ENCODE measurements around the gene SORBS1.

Gene SORBS1

GRCh38 chr10:95440756-95441546 is 120.2 kb downstream of the SORBS1 start:
- DNase-seq, result no peak

DNA sequence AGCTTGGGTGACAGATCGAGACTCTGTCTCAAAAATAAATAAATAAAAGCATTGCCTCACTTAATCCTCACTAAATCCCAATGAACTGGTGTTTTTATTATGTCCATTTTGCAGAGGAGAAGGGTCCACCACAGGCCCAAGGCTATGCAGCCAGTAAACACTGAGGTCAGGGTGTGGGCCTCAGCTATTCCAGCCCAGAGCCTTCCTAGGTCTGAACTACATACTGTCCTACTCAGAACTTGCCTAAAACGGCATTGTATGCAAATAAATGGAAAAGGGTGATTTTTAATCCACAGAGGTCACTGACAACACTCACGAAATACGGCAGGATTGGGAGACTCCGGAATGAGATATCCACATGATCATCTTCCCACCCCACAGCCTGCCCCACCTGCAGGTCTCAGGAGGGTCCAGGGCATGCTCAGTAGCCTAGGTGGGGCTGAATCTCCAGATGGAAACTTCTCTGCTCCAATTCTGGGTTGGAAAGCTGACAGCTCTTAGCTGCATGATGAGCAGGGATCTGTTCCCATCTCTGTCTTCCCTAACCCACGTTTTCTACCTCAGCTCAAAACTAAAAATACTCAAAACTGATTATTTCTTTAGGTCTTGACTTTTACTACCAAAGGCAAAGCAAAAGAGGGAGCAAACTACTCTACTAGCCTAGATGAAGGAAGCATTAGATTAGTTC is 121.0 kb downstream of the SORBS1 start:
- DNase-seq, result no peak

GRCh38 chr10:95438781-95439180 is 122.4 kb downstream of the SORBS1 start:
- DNase-seq, result no peak

- DNase-seq, result no peak
Observed at GRCh38 chr10:95437669-95438068, 123.5 kb downstream of the SORBS1 start.

DNA sequence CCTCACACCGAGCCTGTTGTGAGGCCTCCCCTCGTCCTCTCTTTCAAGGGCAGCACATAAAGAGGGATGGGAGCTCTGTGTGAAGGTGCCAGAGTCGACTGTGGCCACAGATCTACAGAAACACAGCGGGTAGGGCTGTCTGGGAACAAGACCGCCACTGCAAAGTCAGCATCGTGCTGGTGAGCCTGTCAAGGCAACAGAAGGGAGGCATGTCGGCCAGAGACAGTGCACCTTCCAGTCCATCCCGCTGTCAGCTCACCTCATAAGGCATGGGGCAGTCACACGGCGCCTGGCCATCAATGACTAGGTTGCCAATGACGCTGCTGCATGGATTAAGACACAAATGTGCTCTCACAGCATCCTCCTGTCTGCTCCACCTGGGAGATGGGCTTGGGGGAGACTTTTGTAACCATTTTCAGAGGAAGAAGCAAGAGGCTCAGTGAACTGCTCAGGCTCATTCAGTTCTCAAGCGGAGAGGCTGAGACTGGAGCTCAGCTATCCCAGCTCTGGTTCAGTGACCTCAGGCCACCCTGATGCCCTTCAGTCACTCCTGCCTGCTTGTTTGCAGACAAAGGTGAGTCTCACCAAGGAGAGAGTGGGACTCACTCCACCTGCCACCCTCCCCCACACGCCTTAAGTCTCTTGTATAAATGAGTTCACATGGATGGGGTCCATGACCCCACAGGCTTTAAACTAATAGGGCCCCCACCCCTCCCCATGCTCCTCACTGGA is 125.5 kb downstream of the SORBS1 start:
- no peak for DNase-seq

- no peak for DNase-seq
Observed at GRCh38 chr10:95434583-95434982, 126.6 kb downstream of the SORBS1 start.

GRCh38 chr10:95431900-95432342 is 129.2 kb downstream of the SORBS1 start:
- no peak for DNase-seq

DNA sequence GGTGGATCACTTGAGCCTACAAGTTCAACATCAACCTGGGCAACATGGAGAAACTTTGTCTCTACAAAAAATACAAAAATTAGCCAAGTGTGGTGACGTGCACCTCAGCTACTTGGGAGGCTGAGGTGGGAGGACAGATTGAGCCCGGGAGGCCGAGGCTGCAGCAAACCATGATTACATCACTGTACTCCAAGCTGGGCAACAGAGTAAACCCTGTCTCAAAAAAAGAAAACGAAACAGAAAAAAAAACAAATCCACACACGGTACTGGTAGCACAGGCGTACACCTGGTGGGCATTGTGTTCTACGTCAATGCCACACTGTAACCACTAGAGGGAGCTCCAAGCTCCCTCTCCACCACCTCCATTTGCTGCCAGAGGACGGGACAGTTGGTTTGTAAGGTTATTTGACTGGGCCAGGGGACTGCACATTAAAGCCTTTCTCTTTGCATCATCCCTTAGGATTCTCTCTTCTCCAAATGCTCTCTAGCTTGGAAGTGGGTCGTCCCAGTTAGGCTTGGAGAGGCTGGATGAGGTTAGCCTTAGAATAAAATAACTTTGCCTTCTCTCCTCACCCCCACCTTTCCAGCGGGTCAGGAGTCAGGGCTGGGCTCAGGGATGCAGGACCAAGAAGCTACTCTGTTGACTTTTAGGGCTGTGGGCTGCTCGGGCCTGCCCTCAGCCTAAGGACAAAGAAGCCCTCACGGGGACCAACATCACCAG is 130.8 kb downstream of the SORBS1 start:
- peak in 22 of 51 donors; percentile 13 to 55 (median 36) for DNase-seq

DNA sequence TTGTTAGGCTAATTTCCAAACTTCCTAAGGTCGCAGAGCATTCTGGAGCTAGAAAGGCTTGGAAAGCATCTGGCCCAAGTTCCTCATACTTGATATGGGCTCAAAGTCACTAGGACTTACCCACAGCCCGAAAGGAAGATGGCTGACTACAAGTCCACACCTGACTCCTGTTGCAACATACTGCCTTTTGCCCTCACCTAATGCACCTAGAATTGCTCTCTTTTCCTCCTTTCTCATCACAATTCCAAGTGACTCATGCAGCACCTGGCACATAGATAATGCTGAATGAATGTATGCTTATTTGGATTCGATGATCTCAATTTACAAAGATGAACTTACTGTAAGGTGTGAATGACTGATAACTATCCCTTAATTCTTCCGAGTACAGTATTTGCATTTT is 131.5 kb downstream of the SORBS1 start:
- DNase-seq, result no peak

GRCh38 chr10:95428701-95429100 is 132.5 kb downstream of the SORBS1 start:
- peak in 1 of 51 donors; percentile 14 for DNase-seq

DNA sequence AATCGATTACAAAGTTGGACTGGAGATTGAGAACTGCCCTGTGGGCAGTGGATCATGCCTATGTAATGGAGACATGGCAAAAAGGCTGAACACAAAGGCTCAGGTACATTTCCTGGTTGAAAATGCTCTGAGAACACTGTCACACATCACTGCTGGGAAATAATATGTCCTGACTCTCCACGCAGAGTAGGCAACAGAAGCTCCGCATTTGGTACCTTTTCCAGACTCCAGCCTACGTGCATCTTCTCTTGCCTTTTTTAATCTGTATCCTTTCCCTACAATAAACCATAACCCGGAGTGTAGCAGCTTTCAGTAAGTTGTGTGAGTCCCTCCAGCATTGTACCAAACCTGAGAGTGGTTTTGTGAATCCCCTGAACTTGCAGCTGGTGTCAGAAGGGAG is 134.7 kb downstream of the SORBS1 start:
- DNase-seq, result no peak

GRCh38 chr10:95425592-95426465 is 135.3 kb downstream of the SORBS1 start:
- DNase-seq, result no peak

- no peak for DNase-seq
Observed at GRCh38 chr10:95423164-95424005, 137.8 kb downstream of the SORBS1 start.

GRCh38 chr10:95422233-95422632 is 138.9 kb downstream of the SORBS1 start:
- peak in 19 of 51 donors; percentile 10 to 81 (median 30) for DNase-seq

DNA sequence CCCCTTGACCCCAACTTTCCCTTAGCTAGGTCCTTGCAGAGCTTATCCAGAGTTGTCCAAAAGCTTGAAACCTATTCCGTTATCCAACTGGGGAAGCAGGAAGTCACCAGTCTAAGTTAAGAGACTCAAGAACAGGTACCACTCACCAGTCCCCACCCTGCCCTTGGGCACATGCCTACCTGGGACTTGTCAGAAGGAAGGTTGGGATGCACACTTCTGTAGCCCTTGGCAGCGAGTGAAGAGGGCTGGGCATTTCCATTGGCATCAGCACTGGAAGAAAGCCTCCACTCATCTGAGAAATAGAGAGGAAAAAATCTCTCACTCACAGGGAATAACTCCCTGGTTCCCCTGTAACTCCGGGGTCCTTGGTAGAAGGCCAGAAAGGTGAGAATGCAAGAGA is 139.4 kb downstream of the SORBS1 start:
- peak in 1 of 51 donors; percentile 28 for DNase-seq

GRCh38 chr10:95419399-95419798 is 141.8 kb downstream of the SORBS1 start:
- DNase-seq, result no peak

DNA sequence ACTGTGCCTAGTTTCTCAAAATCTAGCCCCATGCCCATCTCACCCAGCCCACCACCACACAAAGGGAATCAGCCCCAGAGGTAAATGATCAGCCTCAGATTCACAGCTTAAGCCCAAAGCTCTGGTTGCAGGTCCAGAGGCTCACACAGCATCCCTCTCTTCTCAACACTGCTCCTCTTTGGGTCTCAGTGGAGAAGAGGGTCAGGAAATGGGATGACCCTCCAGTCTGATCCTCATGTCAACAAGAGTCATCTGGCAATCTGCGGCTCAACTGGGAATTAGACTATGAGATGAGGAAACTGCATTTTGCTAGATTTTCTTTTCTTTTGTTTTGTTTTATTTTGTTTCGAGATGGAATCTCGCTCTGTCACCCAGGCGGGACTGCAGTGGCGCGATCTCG is 144.2 kb downstream of the SORBS1 start:
- no peak for DNase-seq

- no peak for DNase-seq
Observed at GRCh38 chr10:95416270-95416669, 144.9 kb downstream of the SORBS1 start.

GRCh38 chr10:95415621-95416031 is 145.5 kb downstream of the SORBS1 start:
- peak in 1 of 51 donors; percentile 76 for DNase-seq
